Glomerular visceral epithelial cell (primary cell): Measurements from ENCODE around the gene FAM3B.
"Not testable (repeated sequence)": the region's sequence is repeated elsewhere in the genome, so short reads cannot be mapped to it uniquely, and the experiment has no call there.

ENCODE experiments used
- DNase-seq: peaks from one replicate; pipeline ENCODE4 v3.0.0-alpha.2; 2016; ENCODE audit errors: extremely low spot score

Gene FAM3B, protein sequence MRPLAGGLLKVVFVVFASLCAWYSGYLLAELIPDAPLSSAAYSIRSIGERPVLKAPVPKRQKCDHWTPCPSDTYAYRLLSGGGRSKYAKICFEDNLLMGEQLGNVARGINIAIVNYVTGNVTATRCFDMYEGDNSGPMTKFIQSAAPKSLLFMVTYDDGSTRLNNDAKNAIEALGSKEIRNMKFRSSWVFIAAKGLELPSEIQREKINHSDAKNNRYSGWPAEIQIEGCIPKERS

DNA sequence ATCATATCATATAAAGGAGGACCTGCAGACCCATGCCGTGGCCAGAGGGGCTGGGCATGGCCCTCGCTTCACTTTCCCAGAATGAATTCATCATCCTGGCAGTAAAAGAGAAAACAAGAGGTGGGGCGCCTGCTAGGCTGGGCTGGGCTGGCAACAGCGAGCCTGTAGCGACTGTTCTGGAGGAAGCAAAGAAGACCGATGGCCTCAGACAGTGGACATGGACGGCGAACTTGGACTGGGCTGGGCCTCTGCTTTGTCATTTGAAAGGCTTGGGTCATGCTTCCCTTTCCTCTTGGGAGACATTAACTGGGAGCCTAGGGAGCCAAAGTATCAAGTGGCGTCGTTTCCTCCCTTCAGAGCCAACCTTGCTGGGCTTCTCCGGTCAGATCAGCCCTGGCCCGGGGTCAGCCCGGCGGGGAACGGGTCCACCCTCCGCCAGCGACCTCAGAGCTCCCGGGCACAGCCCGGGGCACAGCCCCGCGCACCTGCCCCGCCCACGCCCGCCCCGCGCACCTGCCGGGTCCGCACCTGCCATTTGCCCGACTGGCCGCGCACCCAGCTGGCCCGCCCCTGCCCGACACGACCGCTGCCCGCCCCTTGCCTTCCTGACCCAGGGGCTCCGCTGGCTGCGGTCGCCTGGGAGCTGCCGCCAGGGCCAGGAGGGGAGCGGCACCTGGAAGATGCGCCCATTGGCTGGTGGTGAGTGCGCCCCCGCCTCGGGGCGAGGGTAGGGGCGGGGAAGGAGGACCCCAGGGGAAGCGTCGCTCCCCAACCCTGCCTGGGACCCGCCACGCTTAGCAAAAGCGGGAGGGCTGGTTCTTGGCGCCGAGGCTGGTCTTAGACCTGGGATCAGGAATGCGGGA lies at the start of gene FAM3B:
FAM3B (plus strand) TSS at position 602 of the 863 bp plus-strand sequence; CDS start at position 681, 79 bp downstream.
- DNase-seq, result no peak

DNA sequence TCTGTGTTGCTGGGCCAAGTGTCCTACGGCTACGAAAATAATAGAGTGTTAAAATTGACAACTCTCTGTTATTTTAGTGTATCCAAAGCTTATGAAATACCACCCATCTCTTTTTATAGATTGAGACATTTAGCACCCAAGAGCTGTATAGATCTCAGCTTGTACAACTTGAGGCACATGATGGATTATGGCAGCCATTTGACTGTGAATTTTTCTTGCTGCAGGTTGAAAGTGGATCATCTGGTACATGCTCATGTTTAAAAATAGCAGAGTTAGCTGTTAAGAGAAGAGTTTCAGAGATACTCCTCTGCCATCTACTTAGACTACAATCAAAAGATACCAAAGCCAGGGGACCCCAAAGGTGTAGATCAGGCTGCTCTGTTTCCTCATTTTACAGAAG lies 49.3 kb upstream of the FAM3B start:
- no peak for DNase-seq

DNA sequence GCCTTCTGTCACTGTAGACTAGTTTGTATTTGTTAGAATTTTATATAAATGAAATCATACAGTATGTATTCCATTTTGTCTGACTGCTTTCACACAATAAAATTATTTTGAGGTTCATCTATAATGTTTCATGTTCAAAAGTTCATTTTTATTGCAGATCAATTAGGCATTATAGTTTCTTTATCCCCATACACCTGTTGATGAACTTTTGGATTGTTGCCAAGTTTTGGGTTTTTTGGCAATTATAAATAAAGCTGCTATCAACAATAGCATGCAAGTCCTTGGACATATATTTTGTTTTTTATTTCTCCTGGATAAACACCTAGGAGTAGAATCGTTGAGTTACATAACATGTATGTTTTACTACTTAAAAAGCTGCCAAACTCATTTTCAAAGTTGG lies 47.1 kb upstream of the FAM3B start:
- DNase-seq, result no peak

DNA sequence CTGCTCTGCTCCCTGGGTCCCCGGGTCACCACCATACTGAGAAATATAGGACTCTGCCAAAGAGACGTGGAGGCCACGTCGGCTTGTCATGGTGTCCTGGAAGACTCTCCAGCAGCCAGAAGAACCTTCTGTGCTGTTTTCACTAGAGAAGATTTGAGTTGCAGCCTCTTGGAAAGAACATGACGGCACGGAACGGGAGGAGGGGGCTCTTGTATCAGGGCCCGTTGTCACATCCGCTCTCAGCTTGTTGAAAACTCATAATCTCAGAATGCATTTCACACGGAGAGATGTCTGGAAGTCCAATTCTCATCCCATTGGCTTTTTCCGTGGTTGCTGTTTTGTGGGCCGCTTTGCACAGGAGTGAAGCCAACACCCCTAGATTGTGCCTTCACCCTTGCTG lies 39.4 kb upstream of the FAM3B start:
- DNase-seq, result no peak

DNA sequence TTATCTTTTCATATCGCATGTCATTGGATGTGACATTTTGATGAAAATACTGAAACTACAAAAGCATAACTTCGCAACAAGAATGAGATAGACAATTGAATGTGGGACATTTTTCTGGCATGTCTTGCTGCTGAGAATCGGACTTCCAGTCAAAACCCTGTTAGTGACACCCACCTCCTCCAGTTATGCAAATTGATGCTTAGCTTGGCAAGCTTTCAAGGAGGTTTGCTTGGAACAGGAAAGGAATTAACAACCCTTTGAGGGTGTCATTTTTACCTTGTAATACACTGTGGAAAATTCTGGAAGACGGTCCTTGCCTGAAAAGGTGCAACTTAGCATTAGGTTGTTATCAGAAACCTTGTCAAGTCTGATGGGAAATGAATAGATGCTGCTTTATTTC lies 38.8 kb upstream of the FAM3B start:
- no peak for DNase-seq

DNA sequence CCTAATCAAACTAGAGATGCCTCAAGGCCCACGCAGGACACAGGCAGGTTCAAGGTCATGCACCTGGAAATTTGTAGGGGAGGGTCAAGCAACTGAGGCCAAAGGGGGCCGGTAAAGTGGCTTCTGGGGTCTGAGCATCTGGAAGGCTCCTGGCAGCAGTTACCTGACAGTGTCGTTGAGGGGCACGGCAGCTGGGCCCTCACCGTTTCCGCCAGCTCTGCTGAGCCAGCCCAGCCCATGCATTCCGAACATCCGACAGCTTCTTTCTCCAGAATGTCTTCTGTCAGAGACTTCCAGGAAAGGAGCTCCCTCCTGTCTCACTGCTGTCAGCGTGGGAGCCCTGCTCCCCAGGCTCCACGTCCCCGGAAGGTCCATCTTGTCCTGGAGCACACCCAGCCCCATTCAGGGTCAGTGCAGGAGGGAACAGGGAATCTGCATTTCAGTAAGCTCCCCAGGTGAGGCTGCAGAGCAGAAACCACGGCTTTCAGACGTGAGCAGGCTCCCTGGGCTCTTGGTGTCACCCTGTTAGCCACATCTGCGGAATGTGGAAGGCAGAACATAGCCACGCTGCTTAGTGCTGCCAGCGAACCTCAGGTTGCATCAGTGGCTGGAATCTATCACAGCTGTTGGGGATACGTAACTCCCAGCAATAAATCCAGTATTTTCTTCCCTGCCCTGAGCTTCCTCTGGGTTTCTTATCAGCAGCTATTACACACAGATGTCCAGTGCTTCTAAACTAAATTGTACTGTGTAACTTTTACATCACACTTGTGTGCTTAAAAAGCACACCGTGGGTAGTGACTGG lies 36.3 kb upstream of the FAM3B start:
- no peak for DNase-seq

DNA sequence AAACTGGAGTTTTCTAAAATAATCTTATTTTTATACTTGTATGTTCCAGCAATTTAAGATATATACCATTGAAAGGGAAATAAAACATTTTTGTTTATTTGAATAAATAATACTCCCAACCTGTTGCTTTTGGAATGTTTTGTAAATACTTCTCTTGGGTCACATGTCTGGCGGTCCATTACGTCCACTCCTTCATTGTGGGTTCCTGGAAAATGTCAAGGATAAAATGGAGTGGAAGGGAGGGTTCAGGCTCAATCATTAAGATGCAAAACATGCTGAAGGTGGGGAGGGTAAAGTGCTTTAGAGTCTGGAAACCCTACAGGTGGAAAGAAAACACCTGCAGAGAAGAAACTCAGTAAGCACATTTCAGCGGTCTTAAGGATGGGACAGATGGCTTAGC lies 34.2 kb upstream of the FAM3B start:
- DNase-seq, result no peak

DNA sequence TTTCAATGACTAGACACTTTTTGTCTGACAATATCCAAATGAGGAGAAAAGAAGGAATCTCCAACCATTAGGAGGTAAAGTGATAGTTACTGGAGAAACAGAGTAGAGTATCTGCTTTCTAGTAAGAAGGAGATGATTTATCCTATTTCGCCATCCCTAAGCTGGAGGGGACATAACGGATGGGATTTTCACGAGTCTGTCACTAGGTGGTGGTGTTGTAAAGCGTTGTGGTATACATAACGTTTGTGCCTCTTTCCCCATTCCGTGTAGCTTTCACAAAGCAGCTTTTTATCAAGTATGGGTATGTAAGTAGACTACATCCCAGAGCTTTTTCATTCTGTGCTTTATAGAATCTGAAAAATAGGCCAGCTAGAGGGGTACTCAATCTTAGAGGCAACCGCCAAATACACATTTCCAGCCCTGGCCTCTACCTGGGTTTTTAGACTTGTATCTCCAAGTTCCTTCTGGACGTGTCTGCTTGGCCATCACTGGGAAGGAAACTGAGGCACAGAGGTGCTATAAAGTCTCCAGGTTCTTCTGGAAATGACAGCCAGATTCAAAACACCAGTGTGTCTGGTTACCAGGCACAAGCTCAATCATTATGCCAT lies 33.3 kb upstream of the FAM3B start:
- DNase-seq, result peak; percentile 76

DNA sequence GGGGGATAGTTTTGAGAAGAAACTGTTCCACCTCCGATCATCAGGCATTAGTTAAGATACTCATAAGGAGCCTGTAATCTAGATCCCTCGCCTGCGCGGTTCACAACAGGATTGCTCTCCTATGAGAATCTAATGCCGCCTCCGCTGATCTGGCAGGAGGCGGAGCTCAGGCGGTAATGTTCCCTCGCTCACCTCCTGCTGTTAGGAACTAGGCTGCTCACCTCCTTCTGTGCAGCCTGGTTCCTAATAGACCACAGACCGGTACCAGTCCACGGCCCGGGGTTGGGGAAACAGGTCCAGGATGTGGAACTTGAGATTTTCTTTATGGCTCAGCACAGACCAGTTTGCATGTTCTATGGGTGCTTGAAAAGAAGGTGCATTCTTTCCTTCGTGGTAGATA lies 27.2 kb upstream of the FAM3B start:
- DNase-seq, result peak; percentile 7

DNA sequence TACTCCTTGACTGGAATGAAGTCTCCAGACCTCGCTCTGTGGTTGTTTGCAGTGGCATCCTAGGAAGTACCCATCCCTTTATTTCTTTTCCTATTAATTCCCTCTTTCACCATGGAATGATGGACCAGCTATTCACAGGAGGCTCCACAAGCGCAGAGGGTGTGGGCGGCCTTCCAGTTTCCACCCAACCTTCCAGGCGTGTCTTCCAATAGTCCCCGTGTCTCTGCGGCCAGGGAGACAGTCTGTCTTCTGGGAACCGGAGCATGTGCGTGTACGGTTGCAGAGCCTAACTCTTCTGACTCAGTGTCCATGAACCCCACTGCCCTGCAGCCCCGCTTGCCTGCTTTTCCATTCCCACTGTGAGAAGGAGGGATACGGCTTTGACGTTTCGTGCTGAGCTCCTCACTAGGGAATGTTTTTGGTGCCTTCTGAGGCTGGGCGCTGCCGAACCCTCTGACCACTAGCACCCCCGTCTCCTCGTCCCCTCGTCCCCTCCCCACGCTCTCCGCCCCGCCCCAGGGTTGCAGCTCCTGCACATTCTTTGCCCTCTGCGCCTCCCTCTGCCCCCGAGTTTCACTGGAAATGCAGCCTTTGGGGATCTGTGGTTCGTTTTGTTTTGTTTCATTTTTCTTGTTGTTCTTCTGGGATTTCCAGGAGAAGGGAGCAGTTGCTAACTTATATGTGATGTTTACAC lies 26.3 kb upstream of the FAM3B start:
- no peak for DNase-seq

DNA sequence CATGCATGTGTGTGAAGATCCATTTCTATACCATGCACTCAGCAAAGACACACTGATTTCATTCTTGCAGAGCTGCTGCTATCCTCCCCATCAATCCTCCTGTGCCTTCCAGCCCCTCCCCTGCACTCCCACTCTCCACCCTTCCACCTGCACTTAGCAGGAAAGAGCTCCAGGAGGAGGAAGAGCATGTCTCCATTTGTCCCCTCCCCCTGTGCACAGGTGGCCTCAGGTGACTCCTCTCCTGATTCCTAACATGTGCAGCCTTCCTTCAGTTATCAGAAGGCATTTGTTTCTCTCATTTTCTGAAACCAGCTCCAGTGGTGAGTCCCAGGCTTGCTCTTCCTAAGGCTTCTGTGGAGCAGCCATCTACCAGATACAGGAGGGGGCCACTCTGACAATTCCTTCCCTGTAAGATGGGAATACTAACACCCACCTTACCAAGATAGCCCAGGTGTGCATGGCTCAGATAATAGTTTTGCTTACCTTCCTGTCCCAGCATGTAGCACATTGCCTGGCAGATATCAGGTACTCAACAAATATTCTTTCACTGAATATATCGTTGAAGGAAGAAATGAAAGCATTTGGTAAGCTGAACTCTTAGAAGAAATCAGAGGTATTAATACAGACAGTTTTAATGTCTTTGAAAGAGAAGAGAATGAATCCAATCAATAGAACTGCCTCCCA lies 21.9 kb upstream of the FAM3B start:
- no peak for DNase-seq

DNA sequence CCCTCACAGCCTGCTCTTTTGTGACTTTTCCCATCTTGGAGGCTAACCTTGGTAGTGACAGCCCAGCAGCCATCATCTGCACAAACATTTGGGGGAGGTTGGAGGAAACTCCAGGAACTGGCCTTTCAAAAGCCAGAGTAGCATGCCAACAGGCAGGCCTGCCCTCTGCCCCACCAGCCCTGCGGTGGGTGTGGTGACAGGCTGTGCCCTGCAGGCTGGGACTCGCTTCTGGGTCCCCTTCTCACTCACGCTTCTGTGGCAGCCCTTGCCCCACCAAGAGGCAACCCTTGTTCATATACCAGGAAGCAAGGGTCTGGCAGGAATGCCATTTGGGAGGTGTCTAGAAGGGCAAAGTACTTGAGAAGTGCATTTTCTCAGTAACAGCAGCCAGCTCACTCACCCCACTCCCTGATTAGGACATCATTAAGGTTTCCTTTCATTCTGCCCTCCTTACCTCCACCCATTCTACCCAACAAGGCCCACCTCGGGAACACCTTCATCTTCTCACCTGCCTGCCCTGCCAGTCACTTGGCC lies 20.8 kb upstream of the FAM3B start:
- DNase-seq, result no peak

DNA sequence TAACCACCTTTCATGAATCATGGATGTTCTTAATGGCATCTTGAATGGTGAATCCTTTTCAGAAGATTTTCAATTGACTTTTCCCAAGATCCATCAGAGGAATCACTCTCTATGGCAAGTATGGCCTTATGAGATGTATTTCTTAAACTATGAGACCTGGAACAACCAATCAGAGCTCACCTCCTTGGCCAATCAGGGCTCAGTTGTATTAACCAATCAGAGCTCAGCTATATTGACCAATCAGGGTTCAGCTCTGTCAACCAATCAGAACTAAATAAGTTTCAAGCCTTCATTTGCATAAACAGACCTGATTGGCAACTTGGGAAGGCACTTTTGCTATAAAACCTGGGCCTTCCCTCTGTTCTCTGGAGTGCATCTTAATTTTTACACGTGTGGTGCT lies 13.6 kb upstream of the FAM3B start:
- no peak for DNase-seq

DNA sequence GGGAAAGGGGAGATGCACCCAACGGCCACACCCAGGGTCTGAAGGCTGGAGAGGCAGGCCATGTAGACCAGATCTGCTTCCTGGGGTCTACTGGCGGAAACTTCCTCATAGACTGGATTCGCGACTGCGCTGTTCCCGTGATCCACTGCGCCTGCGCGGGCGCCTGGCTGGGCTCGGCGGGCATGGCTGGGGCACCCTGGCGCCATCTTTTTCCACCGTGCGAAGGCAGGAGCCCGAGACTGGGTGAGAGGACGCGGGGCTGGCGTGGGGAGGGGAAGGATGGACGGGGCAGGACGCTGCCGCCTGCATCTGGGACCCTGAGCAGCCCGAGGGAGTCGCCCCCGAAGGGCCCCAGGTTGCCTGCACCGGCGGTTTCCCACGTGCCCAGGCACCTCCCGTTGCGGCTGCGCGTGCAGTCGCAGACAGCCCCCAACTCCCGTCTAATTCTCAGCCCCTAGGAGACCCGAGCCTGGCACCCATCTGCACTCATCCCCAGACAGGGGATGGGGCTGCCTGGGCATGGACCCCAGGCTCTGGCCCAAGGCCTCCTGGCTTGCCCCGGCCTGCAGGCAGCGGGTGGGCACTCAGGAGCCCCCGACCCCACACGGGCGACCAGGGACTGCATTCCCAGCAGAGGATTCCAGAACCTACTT lies 12.4 kb upstream of the FAM3B start:
- DNase-seq, result no peak

DNA sequence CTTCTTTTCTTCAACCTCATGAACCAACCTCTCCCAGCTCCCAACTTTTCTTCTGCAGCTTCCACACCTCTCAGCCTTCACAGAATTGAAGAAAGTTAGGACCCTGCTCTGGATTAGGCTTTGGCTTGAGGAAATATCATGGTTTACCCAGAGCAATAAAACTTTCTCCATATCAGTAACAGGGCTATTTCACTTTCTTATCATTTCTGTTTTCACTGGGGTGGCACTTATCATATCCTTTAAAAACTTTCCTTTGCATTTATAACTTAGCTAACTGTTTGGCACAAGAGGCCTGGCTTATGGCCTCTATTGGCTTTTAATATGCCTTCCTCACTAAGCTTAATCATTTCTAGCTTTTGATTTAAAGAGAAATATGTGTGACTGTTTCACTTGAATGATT lies 9.4 kb upstream of the FAM3B start:
- no peak for DNase-seq

DNA sequence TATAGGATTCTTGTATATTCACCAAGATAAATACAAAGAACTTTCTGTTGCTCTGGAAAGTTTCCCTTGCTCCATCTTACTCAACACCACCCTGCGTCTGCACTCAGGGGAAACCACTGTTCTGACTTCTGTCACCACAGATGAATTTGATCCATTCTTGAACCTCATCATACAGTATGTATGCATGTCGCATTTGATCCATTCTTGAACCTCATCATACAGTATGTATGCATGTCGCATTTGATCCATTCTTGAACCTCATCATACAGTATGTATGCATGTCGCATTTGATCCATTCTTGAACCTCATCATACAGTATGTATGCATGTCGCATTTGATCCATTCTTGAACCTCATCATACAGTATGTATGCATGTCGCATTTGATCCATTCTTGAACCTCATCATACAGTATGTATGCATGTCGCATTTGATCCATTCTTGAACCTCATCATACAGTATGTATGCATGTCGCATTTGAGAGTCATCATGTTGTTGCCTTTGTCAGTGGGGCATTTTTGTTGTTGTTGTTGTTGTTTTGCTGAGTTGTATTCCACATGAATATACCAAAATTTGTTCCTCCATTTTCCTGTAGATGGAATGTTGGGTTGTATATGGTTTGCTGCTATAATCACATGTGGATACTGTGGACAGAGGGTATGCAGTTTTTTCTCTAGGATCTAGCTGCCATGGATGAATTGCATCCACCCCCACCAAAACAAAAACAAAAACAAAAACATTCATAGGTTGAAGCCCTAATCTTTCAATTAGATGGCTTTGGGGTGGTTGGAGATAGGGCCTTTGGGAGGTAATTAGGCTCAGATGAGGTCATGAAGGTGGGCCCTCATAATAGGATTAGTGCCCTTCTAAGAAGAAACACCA lies 3.1 kb upstream of the FAM3B start:
- not testable (repeated sequence) for DNase-seq

DNA sequence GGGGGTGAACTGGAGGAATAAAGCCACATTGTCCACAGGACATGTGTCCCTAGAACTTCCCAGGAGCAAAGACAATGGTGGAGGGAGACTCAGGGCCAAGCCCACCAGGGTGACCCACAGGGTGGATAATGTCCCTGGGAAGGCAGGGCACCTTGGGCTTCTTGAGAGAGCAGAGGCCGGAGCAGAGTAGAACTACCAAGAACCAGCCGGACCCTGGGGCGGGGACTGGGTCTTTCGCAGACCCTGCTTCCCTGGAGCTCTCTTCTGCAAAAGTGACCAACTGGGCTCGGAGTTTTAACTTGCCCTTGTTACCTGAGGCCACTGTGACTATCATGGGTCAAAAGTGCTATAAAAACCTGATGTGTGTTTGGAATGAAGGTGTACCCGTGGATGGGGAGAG lies 875 bp upstream of the FAM3B start:
- DNase-seq, result no peak

DNA sequence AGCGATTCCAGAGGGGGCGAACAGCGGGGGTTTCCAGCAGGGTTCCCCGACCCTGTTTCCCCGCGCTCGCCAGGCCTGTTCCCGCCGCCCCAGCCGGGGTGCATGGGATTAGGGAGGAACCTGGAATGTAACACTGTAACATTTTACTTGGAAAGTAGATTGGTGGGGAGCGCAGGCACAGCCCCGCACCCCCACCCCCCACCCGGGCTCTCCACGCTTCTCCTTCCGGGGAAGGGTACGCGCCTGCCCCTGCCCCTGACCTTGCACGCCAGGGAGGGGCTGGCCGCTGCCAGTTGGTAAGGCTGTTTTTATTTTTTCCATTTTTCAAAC lies 427 bp downstream of the FAM3B start:
- DNase-seq, result no peak

DNA sequence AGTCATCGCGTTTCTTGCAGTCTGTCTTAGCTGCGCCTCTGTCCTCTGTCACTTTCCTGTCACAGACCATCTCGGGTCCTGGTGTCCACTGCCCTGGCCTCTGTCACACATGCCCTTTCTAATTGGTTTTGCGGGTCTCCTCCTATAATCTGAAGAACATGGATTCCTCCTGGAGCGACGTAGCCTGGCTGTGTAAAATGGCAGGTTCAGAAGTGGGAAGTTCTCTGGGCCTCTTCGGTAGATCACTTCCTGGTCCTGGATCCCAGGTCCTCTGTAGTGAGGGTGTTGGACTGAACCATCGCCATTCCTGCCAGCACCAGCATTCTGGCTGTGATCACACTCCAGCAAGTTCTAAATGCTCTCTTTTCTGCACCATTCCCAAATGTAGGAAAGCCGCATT lies 857 bp downstream of the FAM3B start:
- no peak for DNase-seq
